Measurements from ENCODE around the gene GNAT3.

The GNAT3 gene

GRCh38 chr7:80412842-80413241 is 99.0 kb downstream of the GNAT3 start:
- H3K4me3 ChIP-seq (ENCODE audit: control insufficient read depth in 1 of 7, extremely low read depth in 1 of 7, insufficient read depth in 4 of 7, low read depth in 2 of 7, low read length in 6 of 7) = no peak overlapping the region
- no peaks in the 10 kb centered on the region for H3K9me3 ChIP-seq (ENCODE audit: control extremely low read depth in 1 of 5, control insufficient read depth in 4 of 5, insufficient read depth in 2 of 5, low read depth in 1 of 5, low read length in 4 of 5)
- no peaks in the 10 kb centered on the region for H3K36me3 ChIP-seq (ENCODE audit: control insufficient read depth in 4 of 4, insufficient read depth in 4 of 4, low read length in 3 of 4)
- ChIA-PET POLR2A (no interaction called here), CTCF (no interaction called here)
- no peak overlapping the region for H3K27ac ChIP-seq (ENCODE audit: insufficient read depth in 1 of 2, low read depth in 1 of 2, low read length in 2 of 2, poor library complexity in 1 of 2, severe bottlenecking in 2 of 2)
- no peak for DNase-seq
- H3K27me3 ChIP-seq (replicated peaks in 2 of 5; ENCODE audit: control insufficient read depth in 4 of 5, insufficient read depth in 5 of 5, low read length in 4 of 5) = no peaks in the 10 kb centered on the region
- WGBS (ENCODE audit: insufficient coverage) = no CpG with 5 or more reads among the region's 1 CpG
- H3K4me1 ChIP-seq (ENCODE audit: control extremely low read depth in 1 of 4, control insufficient read depth in 4 of 4, insufficient read depth in 4 of 4, low read length in 3 of 4) = no peaks in the 10 kb centered on the region

GRCh38 chr7:80411621-80412020 is 100.2 kb downstream of the GNAT3 start:
- H3K27me3 ChIP-seq (replicated peaks in 2 of 5; ENCODE audit: control insufficient read depth in 4 of 5, insufficient read depth in 5 of 5, low read length in 4 of 5) = no peaks in the 10 kb centered on the region
- 100% methylated on average over 1 of the region's 2 CpGs for WGBS (ENCODE audit: insufficient coverage)
- no peak overlapping the region for H3K4me3 ChIP-seq (ENCODE audit: control insufficient read depth in 1 of 7, extremely low read depth in 1 of 7, insufficient read depth in 4 of 7, low read depth in 2 of 7, low read length in 6 of 7)
- ChIA-PET POLR2A (no interaction called here), CTCF (interaction anchor here (0.9 to 1.2 kb wide), 3 partner anchors 13 to 315 kb away, joined by 3 to 4 read pairs (median 3); no protein-coding TSS in a partner anchor)
- H3K9me3 ChIP-seq (ENCODE audit: control extremely low read depth in 1 of 5, control insufficient read depth in 4 of 5, insufficient read depth in 2 of 5, low read depth in 1 of 5, low read length in 4 of 5) = no peaks in the 10 kb centered on the region
- H3K4me1 ChIP-seq (ENCODE audit: control extremely low read depth in 1 of 4, control insufficient read depth in 4 of 4, insufficient read depth in 4 of 4, low read length in 3 of 4) = no peaks in the 10 kb centered on the region
- no peaks in the 10 kb centered on the region for H3K36me3 ChIP-seq (ENCODE audit: control insufficient read depth in 4 of 4, insufficient read depth in 4 of 4, low read length in 3 of 4)
- H3K27ac ChIP-seq (ENCODE audit: insufficient read depth in 1 of 2, low read depth in 1 of 2, low read length in 2 of 2, poor library complexity in 1 of 2, severe bottlenecking in 2 of 2) = no peak overlapping the region
- no peak for DNase-seq

- no peak for DNase-seq
- no peaks in the 10 kb centered on the region for H3K9me3 ChIP-seq (ENCODE audit: control extremely low read depth in 1 of 5, control insufficient read depth in 4 of 5, insufficient read depth in 2 of 5, low read depth in 1 of 5, low read length in 4 of 5)
- ChIA-PET CTCF (no interaction called here), POLR2A (no interaction called here)
- no peaks in the 10 kb centered on the region for H3K27me3 ChIP-seq (replicated peaks in 2 of 5; ENCODE audit: control insufficient read depth in 4 of 5, insufficient read depth in 5 of 5, low read length in 4 of 5)
- no peak overlapping the region for H3K27ac ChIP-seq (ENCODE audit: insufficient read depth in 1 of 2, low read depth in 1 of 2, low read length in 2 of 2, poor library complexity in 1 of 2, severe bottlenecking in 2 of 2)
- no peaks in the 10 kb centered on the region for H3K4me1 ChIP-seq (ENCODE audit: control extremely low read depth in 1 of 4, control insufficient read depth in 4 of 4, insufficient read depth in 4 of 4, low read length in 3 of 4)
- no peaks in the 10 kb centered on the region for H3K36me3 ChIP-seq (ENCODE audit: control insufficient read depth in 4 of 4, insufficient read depth in 4 of 4, low read length in 3 of 4)
- no peak overlapping the region for H3K4me3 ChIP-seq (ENCODE audit: control insufficient read depth in 1 of 7, extremely low read depth in 1 of 7, insufficient read depth in 4 of 7, low read depth in 2 of 7, low read length in 6 of 7)
Measured at GRCh38 chr7:80410081-80410480, 101.8 kb downstream of the GNAT3 start.

Data from common myeloid progenitor, CD34-positive (primary cell).